Measurements from ENCODE around the gene SLC31A2. TPM values are rescaled to one million over a fixed set of nuclear protein-coding genes. Genes with fewer than 3 reads are reported as not detected.

The SLC31A2 gene
- polyA plus RNA-seq, 1 experiment, result 10.7 TPM

- no peak for DNase-seq (ENCODE audit: low read depth)
- no peaks in the 10 kb centered on the region for H3K27me3 ChIP-seq (ENCODE audit: control insufficient read depth, insufficient read depth, low read length)
- H3K36me3 ChIP-seq (ENCODE audit: control insufficient read depth, insufficient read depth, low read length), result peaks cover 5% of the 10 kb centered on the region
- no peak overlapping the region for H3K4me3 ChIP-seq (ENCODE audit: low read depth, low read length)
- ChIA-PET CTCF (interaction anchor here (0.9 kb wide), 1 partner anchor 17 kb away, joined by 3 read pairs; no protein-coding TSS in a partner anchor), POLR2A (no interaction called here)
- TF ChIP-seq, protein P1, sequence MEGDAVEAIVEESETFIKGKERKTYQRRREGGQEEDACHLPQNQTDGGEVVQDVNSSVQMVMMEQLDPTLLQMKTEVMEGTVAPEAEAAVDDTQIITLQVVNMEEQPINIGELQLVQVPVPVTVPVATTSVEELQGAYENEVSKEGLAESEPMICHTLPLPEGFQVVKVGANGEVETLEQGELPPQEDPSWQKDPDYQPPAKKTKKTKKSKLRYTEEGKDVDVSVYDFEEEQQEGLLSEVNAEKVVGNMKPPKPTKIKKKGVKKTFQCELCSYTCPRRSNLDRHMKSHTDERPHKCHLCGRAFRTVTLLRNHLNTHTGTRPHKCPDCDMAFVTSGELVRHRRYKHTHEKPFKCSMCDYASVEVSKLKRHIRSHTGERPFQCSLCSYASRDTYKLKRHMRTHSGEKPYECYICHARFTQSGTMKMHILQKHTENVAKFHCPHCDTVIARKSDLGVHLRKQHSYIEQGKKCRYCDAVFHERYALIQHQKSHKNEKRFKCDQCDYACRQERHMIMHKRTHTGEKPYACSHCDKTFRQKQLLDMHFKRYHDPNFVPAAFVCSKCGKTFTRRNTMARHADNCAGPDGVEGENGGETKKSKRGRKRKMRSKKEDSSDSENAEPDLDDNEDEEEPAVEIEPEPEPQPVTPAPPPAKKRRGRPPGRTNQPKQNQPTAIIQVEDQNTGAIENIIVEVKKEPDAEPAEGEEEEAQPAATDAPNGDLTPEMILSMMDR (IDR thresholded peaks at IDR 0.05; ENCODE audit: insufficient read depth, low read depth, low read length), result no peak
Observed at GRCh38 chr9:113210815-113211214, 60.0 kb downstream of the SLC31A2 start.

Other genes starting within 250 kb of the SLC31A2 start
- gene ZNF883, start 138.8 kb upstream of the SLC31A2 start, polyA plus RNA-seq (2011; rRNA removed), result 0.53 and 1.3 TPM in 2 replicates
- gene ZFP37, start 94.3 kb upstream of the SLC31A2 start, polyA plus RNA-seq (2011; rRNA removed), result 0.25 and 0.82 TPM in 2 replicates
- 29.2 and 45.0 TPM in 2 replicates for gene FKBP15, start 70.3 kb downstream of the SLC31A2 start, polyA plus RNA-seq (2011; rRNA removed)
- gene SLC31A1, start 70.5 kb downstream of the SLC31A2 start, polyA plus RNA-seq (2011; rRNA removed), result 25.7 and 36.6 TPM in 2 replicates
- gene CDC26, start 124.6 kb downstream of the SLC31A2 start, polyA plus RNA-seq (2011; rRNA removed), result 11.1 and 33.2 TPM in 2 replicates
- gene PRPF4, start 124.7 kb downstream of the SLC31A2 start, polyA plus RNA-seq (2011; rRNA removed), result 16.6 and 18.3 TPM in 2 replicates
- gene RNF183, start 152.4 kb downstream of the SLC31A2 start, polyA plus RNA-seq (2011; rRNA removed), result not detected in 2 replicates
- 1.6 and 2.0 TPM in 2 replicates for gene WDR31, start 189.3 kb downstream of the SLC31A2 start, polyA plus RNA-seq (2011; rRNA removed)
- gene BSPRY, start 198.5 kb downstream of the SLC31A2 start, polyA plus RNA-seq (2011; rRNA removed), result not detected in 2 replicates
- gene HDHD3, start 226.0 kb downstream of the SLC31A2 start, polyA plus RNA-seq (2011; rRNA removed), result 8.8 and 14.2 TPM in 2 replicates